HG02973 (cell line): Measurements from ENCODE around the gene URB1.
"Not testable (repeated sequence)": the region's sequence is repeated elsewhere in the genome, so short reads cannot be mapped to it uniquely, and the experiment has no call there.

Experiments used
- ATAC-seq: cut with Tn5 transposase; IDR thresholded peaks from one replicate; pipeline ENCODE4 v1.9.1; 2021; ENCODE audit warnings: moderate library complexity; ENCODE audit not compliant: unreplicated experiment

Gene URB1

GRCh38 chr21:32392880-32393676 is at the start of gene URB1:
Gene URB1 (minus strand): TSS chr21:32393012. CDS start chr21:32392910, 102 bp downstream.
- peak; percentile 85 for ATAC-seq

GRCh38 chr21:32437729-32438128 is 44.9 kb upstream of the URB1 start:
- ATAC-seq = no peak

- ATAC-seq = not testable (repeated sequence)
Measured at GRCh38 chr21:32432982-32433660, 40.3 kb upstream of the URB1 start.

- no peak for ATAC-seq
Measured at GRCh38 chr21:32427958-32428623, 35.3 kb upstream of the URB1 start.

GRCh38 chr21:32426592-32427051 is 33.8 kb upstream of the URB1 start:
- ATAC-seq = no peak

- ATAC-seq = no peak
Measured at GRCh38 chr21:32426066-32426465, 33.3 kb upstream of the URB1 start.

GRCh38 chr21:32425628-32426027 is 32.8 kb upstream of the URB1 start:
- ATAC-seq = no peak

GRCh38 chr21:32424674-32425073 is 31.9 kb upstream of the URB1 start:
- no peak for ATAC-seq

GRCh38 chr21:32424191-32424535 is 31.4 kb upstream of the URB1 start:
- ATAC-seq = no peak

GRCh38 chr21:32423320-32424190 is 30.7 kb upstream of the URB1 start:
- ATAC-seq = no peak

- ATAC-seq = no peak
Measured at GRCh38 chr21:32422064-32422463, 29.3 kb upstream of the URB1 start.

GRCh38 chr21:32418146-32418545 is 25.3 kb upstream of the URB1 start:
- no peak for ATAC-seq

- ATAC-seq = no peak
Measured at GRCh38 chr21:32415451-32416398, 22.9 kb upstream of the URB1 start.

- ATAC-seq = no peak
Measured at GRCh38 chr21:32414579-32415358, 22.0 kb upstream of the URB1 start.

- no peak for ATAC-seq
Measured at GRCh38 chr21:32413697-32414578, 21.1 kb upstream of the URB1 start.

GRCh38 chr21:32413015-32413504 is 20.2 kb upstream of the URB1 start:
- no peak for ATAC-seq

GRCh38 chr21:32412162-32413014 is 19.6 kb upstream of the URB1 start, which contains the start of gene EVA1C:
Gene EVA1C (plus strand): TSS chr21:32412706. CDS start chr21:32412854, 148 bp downstream.
- ATAC-seq = no peak
